ENCODE data around the gene GOLGA3. TPM values are rescaled to one million over a fixed set of nuclear protein-coding genes. Genes with fewer than 3 reads are reported as not detected.

GOLGA3 gene
- total RNA-seq, 1 donor from 2014 or later = 86.7 TPM

DNA sequence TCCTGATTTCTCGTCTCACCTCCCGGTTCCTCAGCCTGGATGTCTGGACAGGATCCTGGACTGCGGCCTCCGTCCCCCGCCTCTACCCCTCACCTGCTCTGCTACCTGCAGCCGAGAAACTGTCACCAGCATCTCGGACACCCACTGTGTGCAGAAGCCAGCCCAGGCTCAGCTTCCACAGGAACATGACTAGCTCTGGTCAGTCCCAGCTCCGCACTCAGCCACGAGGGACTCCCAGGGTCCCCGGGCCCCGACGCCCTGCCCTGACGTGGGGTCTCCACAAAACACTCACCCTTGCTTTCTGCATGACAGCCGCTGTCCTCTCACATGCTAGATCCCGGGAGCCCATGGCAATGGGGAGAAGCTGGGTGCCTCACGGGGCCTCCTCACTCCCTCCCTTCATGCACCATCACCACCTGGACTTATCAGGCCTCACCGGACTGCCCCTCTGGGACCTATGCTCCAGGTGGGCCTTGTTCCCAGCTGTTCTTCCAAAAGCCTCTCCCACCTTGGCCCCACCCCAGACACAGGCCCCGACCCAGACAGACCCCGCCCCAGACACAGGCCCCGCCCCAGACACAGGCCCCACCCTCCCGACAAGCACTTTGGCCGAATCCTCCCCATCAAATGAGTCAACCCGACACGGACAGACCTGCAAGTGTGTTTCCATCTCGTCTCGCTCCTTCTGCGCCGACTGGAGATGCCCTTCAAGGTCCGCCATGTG lies 40.1 kb downstream of the GOLGA3 start:
- Histone ChIP-seq H2AFZ (ENCODE audit: low read depth, low read length) (no peak overlapping the region), H3K4me3 (ENCODE audit: insufficient read depth, low read depth, low read length) (no peak overlapping the region), H3K36me3 (ENCODE audit: insufficient read depth, low read length) (peaks cover 36% of the 10 kb centered on the region), H3K27ac (ENCODE audit: low read depth, low read length) (no peak overlapping the region), H3K4me2 (ENCODE audit: low read length) (no peak overlapping the region), H3K79me2 (ENCODE audit: insufficient read depth, low read length) (peaks cover 41% of the 10 kb centered on the region), H3K27me3 (ENCODE audit: insufficient read depth, low read length) (no peaks in the 10 kb centered on the region), H3K9me3 (ENCODE audit: insufficient read depth, low read depth, low read length) (no peaks in the 10 kb centered on the region), H3K4me1 (ENCODE audit: insufficient read depth, low read length) (no peaks in the 10 kb centered on the region), H4K20me1 (ENCODE audit: insufficient read depth, low read length) (peaks cover 79% of the 10 kb centered on the region), H3K9ac (ENCODE audit: low read length) (no peak overlapping the region)
- H3K27ac Mint-ChIP-seq (ENCODE audit: unreplicated experiment) = peak overlapping the region; percentile 63
- no peak for DNase-seq (ENCODE audit: low read depth)
- H3K27me3 Mint-ChIP-seq (ENCODE audit: low read depth, unreplicated experiment) = no peaks in the 10 kb centered on the region
- no peak for FAIRE-seq
- H3K9me3 Mint-ChIP-seq (ENCODE audit: unreplicated experiment) = no peaks in the 10 kb centered on the region
- no peak for TF ChIP-seq EZH2 (IDR thresholded peaks at IDR 0.05; ENCODE audit: insufficient read depth, low read length)
- TF ChIP-seq, protein P1, sequence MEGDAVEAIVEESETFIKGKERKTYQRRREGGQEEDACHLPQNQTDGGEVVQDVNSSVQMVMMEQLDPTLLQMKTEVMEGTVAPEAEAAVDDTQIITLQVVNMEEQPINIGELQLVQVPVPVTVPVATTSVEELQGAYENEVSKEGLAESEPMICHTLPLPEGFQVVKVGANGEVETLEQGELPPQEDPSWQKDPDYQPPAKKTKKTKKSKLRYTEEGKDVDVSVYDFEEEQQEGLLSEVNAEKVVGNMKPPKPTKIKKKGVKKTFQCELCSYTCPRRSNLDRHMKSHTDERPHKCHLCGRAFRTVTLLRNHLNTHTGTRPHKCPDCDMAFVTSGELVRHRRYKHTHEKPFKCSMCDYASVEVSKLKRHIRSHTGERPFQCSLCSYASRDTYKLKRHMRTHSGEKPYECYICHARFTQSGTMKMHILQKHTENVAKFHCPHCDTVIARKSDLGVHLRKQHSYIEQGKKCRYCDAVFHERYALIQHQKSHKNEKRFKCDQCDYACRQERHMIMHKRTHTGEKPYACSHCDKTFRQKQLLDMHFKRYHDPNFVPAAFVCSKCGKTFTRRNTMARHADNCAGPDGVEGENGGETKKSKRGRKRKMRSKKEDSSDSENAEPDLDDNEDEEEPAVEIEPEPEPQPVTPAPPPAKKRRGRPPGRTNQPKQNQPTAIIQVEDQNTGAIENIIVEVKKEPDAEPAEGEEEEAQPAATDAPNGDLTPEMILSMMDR (IDR thresholded peaks at IDR 0.05; ENCODE audit: insufficient read depth, low read depth, low read length) = no peak
- H3K4me3 Mint-ChIP-seq (ENCODE audit: unreplicated experiment) = no peak overlapping the region
- H3K4me1 Mint-ChIP-seq (ENCODE audit: low read depth, unreplicated experiment) = peaks cover 16% of the 10 kb centered on the region
- peaks cover 42% of the 10 kb centered on the region for H3K36me3 Mint-ChIP-seq (ENCODE audit: low read depth, unreplicated experiment)

DNA sequence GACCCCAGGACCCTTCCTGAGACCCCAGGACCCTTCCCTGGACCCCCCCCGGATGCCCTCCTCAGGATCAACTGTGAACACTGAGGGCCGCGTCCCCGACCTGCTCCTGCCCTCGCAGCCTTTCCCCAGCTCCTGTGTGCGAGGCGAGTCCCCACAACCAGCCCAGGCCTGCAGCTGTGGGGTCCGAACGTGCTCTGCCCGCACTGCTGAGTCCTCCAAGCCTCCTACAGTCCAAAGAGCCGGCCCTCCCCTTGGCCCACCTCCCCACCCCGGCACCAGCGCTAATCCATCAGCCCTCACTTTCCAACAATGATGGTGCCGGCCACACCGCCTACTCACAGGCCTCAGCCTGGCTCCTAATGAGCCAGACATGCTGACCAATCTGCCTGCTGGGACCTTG lies 40.8 kb downstream of the GOLGA3 start:
- Histone ChIP-seq H3K4me1 (ENCODE audit: insufficient read depth, low read length) (no peaks in the 10 kb centered on the region), H4K20me1 (ENCODE audit: insufficient read depth, low read length) (peaks cover 85% of the 10 kb centered on the region), H3K27ac (ENCODE audit: low read depth, low read length) (no peak overlapping the region), H3K36me3 (ENCODE audit: insufficient read depth, low read length) (peaks cover 40% of the 10 kb centered on the region), H3K4me2 (ENCODE audit: low read length) (no peak overlapping the region), H3K9ac (ENCODE audit: low read length) (no peak overlapping the region), H3K27me3 (ENCODE audit: insufficient read depth, low read length) (no peaks in the 10 kb centered on the region), H3K4me3 (ENCODE audit: insufficient read depth, low read depth, low read length) (no peak overlapping the region), H3K9me3 (ENCODE audit: insufficient read depth, low read depth, low read length) (no peaks in the 10 kb centered on the region), H2AFZ (ENCODE audit: low read depth, low read length) (no peak overlapping the region), H3K79me2 (ENCODE audit: insufficient read depth, low read length) (peaks cover 40% of the 10 kb centered on the region)
- Mint-ChIP-seq H3K27ac (ENCODE audit: unreplicated experiment) (peak overlapping the region; percentile 63), H3K36me3 (ENCODE audit: low read depth, unreplicated experiment) (peaks cover 46% of the 10 kb centered on the region), H3K4me1 (ENCODE audit: low read depth, unreplicated experiment) (peaks cover 16% of the 10 kb centered on the region), H3K4me3 (ENCODE audit: unreplicated experiment) (no peak overlapping the region), H3K27me3 (ENCODE audit: low read depth, unreplicated experiment) (no peaks in the 10 kb centered on the region), H3K9me3 (ENCODE audit: unreplicated experiment) (no peaks in the 10 kb centered on the region)
- TF ChIP-seq EZH2 (IDR thresholded peaks at IDR 0.05; ENCODE audit: insufficient read depth, low read length) = no peak
- TF ChIP-seq, protein P1 (IDR thresholded peaks at IDR 0.05; ENCODE audit: insufficient read depth, low read depth, low read length) = no peak
- DNase-seq (ENCODE audit: low read depth) (no peak), FAIRE-seq (no peak)

DNA sequence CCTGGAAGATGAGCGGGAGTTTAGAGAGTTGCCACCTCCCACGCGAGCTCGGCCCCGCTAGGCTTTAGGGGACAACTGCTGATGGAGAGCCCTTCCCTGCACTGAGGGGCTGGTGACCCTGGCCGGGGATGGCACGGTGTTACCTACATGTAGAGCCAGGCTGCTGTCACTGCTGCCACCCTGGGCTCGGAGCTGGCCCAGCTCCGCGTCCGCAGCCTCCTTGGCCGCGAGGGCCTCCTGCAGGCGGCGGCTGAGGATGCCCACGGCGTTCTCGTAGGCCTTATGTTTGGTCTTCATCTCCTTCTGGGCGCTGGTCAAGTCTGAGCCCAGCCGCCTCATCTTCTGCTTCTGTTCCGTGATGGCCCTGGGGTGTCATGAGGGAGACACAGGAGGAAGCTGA lies 42.5 kb downstream of the GOLGA3 start:
- Mint-ChIP-seq H3K27ac (ENCODE audit: unreplicated experiment) (no peak overlapping the region), H3K4me1 (ENCODE audit: low read depth, unreplicated experiment) (peaks cover 16% of the 10 kb centered on the region), H3K36me3 (ENCODE audit: low read depth, unreplicated experiment) (peaks cover 43% of the 10 kb centered on the region), H3K4me3 (ENCODE audit: unreplicated experiment) (no peak overlapping the region), H3K27me3 (ENCODE audit: low read depth, unreplicated experiment) (no peaks in the 10 kb centered on the region), H3K9me3 (ENCODE audit: unreplicated experiment) (no peaks in the 10 kb centered on the region)
- Histone ChIP-seq H4K20me1 (ENCODE audit: insufficient read depth, low read length) (peaks cover 80% of the 10 kb centered on the region), H3K9ac (ENCODE audit: low read length) (no peak overlapping the region), H3K27ac (ENCODE audit: low read depth, low read length) (no peak overlapping the region), H3K4me2 (ENCODE audit: low read length) (no peak overlapping the region), H3K79me2 (ENCODE audit: insufficient read depth, low read length) (peaks cover 43% of the 10 kb centered on the region), H3K27me3 (ENCODE audit: insufficient read depth, low read length) (no peaks in the 10 kb centered on the region), H3K4me1 (ENCODE audit: insufficient read depth, low read length) (no peaks in the 10 kb centered on the region), H2AFZ (ENCODE audit: low read depth, low read length) (no peak overlapping the region), H3K4me3 (ENCODE audit: insufficient read depth, low read depth, low read length) (no peak overlapping the region), H3K9me3 (ENCODE audit: insufficient read depth, low read depth, low read length) (no peaks in the 10 kb centered on the region), H3K36me3 (ENCODE audit: insufficient read depth, low read length) (peaks cover 44% of the 10 kb centered on the region)
- FAIRE-seq (no peak), DNase-seq (ENCODE audit: low read depth) (no peak)
- TF ChIP-seq, protein P1 (IDR thresholded peaks at IDR 0.05; ENCODE audit: insufficient read depth, low read depth, low read length) = no peak
- no peak for TF ChIP-seq EZH2 (IDR thresholded peaks at IDR 0.05; ENCODE audit: insufficient read depth, low read length)
